Hepatic stellate cell (primary cell): Measurements from ENCODE around the gene CKAP4.
A peak's percentile ranks its signal among the peaks of the same experiment; 100 is the strongest.

Source experiments
- DNase-seq: peaks from one replicate; pipeline ENCODE4 v3.0.0; 2011; ENCODE audit warnings: low spot score

CKAP4 gene

GRCh38 chr12:106239241-106239950 lies 8.4 kb downstream of the CKAP4 start:
- DNase-seq: no peak

GRCh38 chr12:106238146-106238545 lies 9.7 kb downstream of the CKAP4 start:
- DNase-seq: no peak

GRCh38 chr12:106235770-106236169 lies 12.1 kb downstream of the CKAP4 start:
- DNase-seq: no peak

- DNase-seq: no peak
These were observed 13.4 kb downstream of the CKAP4 start for GRCh38 chr12:106234449-106234848.

- no peak for DNase-seq
These were observed 14.8 kb downstream of the CKAP4 start for GRCh38 chr12:106233011-106233410.

- no peak for DNase-seq
These were observed 18.7 kb downstream of the CKAP4 start for GRCh38 chr12:106229036-106229591.

GRCh38 chr12:106228320-106228710 lies 19.5 kb downstream of the CKAP4 start:
- DNase-seq: no peak

- DNase-seq: no peak
These were observed 20.0 kb downstream of the CKAP4 start for GRCh38 chr12:106227641-106228319.

GRCh38 chr12:106226884-106227640 lies 20.8 kb downstream of the CKAP4 start:
- DNase-seq: peak; percentile 72

GRCh38 chr12:106224355-106224706 lies 23.5 kb downstream of the CKAP4 start:
- DNase-seq: no peak

GRCh38 chr12:106223485-106224354 lies 24.1 kb downstream of the CKAP4 start:
- peak; percentile 85 for DNase-seq

GRCh38 chr12:106220536-106220935 lies 27.3 kb downstream of the CKAP4 start:
- DNase-seq: no peak

GRCh38 chr12:106219043-106219442 lies 28.8 kb downstream of the CKAP4 start:
- DNase-seq: no peak

GRCh38 chr12:106217706-106218105 lies 30.1 kb downstream of the CKAP4 start:
- DNase-seq: no peak

GRCh38 chr12:106214571-106214970 lies 33.2 kb downstream of the CKAP4 start:
- no peak for DNase-seq

- DNase-seq: no peak
These were observed 34.2 kb downstream of the CKAP4 start for GRCh38 chr12:106213662-106214061.

- DNase-seq: no peak
These were observed 35.8 kb downstream of the CKAP4 start for GRCh38 chr12:106211973-106212372.

- DNase-seq: no peak
These were observed 42.4 kb downstream of the CKAP4 start for GRCh38 chr12:106205208-106206069.

GRCh38 chr12:106204312-106204711 lies 43.5 kb downstream of the CKAP4 start:
- DNase-seq: no peak

GRCh38 chr12:106197906-106198623 lies 49.8 kb downstream of the CKAP4 start:
- no peak for DNase-seq
